Fibroblast of the aortic adventitia (primary cell): ENCODE data around the gene OPN4. TPM values are rescaled to one million over a fixed set of nuclear protein-coding genes. Genes with fewer than 3 reads are reported as not detected.

Experiments
- DNase-seq: peaks from one replicate; pipeline ENCODE4 v3.0.0-alpha.2; 2010; ENCODE audit warnings: low read depth
- H3K4me3 ChIP-seq: 2 replicates; pipeline ENCODE4 v1.5.1; 2011; ENCODE audit warnings: low read depth, mild to moderate bottlenecking, control low read depth, low read length, moderate library complexity
- total RNA-seq: library from RNA; depleted of rRNA; stranded (reverse); fragments of >200 nt; gene quantifications from 2 replicates; pipeline ENCODE4 v1.2.3, GENCODE V29; 2012; ENCODE audit warnings: low replicate concordance
- TF ChIP-seq, protein P1 (sequence below): IDR thresholded peaks from 2 replicates; pipeline ENCODE4 v1.5.1; 2011; ENCODE audit warnings: mild to moderate bottlenecking, low read length, control low read depth, inconsistent platforms; ENCODE audit not compliant: insufficient read depth

The OPN4 gene
- total RNA-seq, 1 donor: not detected

DNA sequence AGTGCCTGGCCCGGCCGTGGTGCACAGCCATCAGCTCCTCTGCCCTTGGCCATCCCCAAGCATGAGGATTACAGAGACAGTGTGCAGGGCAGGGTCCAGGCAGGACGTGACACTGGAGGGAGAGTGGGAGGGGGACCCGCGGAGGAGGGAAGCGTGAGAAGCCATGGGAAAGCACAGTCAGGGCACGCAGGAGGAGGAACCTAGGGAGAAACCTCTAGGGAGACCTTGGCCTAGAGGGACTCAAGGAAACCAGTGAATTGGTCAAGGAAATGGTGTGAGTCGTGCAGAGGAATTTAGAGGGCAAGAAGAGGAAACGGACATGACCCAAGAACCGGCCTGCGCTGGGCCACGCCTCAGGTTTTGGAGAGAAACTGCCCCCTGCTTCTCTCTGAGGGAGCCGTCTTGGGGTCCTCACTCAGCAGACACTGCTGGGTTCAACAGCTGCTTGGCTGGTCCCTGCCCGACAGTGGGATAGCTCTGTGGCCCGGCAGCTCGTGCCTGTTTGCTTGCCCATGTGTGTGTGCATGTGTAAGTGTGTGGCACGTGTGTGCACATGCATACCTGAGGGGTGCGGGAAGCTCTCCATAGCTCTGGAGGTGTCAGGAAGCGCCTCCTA, 3.2 kb downstream of the OPN4 start:
- H3K4me3 ChIP-seq: no peak overlapping the region
- peak; percentile 48 for DNase-seq
- TF ChIP-seq, protein P1, sequence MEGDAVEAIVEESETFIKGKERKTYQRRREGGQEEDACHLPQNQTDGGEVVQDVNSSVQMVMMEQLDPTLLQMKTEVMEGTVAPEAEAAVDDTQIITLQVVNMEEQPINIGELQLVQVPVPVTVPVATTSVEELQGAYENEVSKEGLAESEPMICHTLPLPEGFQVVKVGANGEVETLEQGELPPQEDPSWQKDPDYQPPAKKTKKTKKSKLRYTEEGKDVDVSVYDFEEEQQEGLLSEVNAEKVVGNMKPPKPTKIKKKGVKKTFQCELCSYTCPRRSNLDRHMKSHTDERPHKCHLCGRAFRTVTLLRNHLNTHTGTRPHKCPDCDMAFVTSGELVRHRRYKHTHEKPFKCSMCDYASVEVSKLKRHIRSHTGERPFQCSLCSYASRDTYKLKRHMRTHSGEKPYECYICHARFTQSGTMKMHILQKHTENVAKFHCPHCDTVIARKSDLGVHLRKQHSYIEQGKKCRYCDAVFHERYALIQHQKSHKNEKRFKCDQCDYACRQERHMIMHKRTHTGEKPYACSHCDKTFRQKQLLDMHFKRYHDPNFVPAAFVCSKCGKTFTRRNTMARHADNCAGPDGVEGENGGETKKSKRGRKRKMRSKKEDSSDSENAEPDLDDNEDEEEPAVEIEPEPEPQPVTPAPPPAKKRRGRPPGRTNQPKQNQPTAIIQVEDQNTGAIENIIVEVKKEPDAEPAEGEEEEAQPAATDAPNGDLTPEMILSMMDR: no peak

DNA sequence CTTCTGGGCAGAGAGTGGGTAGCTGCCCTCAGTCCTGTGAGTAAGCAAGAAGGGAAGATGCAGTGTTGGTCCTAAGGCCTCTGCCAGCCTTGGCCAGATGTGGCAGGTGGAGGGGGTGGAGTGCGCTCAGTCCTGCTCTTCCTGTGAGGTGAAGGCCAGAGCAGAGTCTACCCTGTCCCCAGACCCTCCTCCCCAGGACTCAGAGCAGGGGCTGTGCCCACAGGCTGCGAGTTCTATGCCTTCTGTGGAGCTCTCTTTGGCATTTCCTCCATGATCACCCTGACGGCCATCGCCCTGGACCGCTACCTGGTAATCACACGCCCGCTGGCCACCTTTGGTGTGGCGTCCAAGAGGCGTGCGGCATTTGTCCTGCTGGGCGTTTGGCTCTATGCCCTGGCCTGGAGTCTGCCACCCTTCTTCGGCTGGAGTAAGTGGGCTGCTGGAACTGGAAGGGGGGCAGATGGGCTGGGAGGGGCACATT, 4.0 kb downstream of the OPN4 start:
- H3K4me3 ChIP-seq: no peak overlapping the region
- TF ChIP-seq, protein P1: no peak
- DNase-seq: no peak

DNA sequence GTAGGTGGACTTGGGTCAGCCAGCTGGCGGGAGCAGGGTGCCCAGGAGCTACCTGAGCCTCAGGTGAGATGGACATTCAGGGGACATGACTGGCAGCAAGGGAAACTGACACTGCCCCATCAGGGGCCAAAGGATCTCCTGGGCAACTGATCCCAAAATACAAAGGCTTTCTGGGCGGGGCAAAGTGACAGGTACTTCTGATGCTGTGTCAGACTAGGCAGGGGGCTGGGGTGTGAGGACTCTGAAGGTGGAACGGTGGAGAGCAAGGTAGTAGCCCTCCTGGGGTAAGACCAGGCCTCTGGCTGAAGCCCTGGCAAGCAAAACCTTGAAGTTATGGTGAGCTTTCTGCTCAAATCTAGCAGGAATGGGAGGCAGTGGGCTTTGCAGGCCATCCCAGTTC, 4.4 kb downstream of the OPN4 start:
- TF ChIP-seq, protein P1: no peak
- no peak overlapping the region for H3K4me3 ChIP-seq
- no peak for DNase-seq

DNA sequence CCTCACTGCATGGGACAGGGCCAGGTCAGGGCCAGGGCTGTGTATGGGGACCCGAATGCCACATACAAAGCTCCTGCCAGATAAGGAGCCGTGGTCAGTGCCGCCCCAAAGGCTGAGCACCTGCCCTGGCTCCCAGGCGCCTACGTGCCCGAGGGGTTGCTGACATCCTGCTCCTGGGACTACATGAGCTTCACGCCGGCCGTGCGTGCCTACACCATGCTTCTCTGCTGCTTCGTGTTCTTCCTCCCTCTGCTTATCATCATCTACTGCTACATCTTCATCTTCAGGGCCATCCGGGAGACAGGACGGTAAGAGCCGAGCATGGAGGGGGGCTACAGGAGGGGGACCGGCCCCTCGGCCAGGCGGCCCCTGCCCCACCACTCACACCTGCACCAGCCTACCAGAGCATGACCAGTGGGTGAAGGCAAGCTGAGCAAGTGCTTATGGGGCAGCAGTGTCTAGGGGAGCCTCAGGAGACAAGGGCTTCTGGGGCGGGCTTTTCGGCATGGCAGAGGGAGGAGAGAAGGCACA, 4.9 kb downstream of the OPN4 start:
- no peak overlapping the region for H3K4me3 ChIP-seq
- TF ChIP-seq, protein P1: no peak
- DNase-seq: no peak

DNA sequence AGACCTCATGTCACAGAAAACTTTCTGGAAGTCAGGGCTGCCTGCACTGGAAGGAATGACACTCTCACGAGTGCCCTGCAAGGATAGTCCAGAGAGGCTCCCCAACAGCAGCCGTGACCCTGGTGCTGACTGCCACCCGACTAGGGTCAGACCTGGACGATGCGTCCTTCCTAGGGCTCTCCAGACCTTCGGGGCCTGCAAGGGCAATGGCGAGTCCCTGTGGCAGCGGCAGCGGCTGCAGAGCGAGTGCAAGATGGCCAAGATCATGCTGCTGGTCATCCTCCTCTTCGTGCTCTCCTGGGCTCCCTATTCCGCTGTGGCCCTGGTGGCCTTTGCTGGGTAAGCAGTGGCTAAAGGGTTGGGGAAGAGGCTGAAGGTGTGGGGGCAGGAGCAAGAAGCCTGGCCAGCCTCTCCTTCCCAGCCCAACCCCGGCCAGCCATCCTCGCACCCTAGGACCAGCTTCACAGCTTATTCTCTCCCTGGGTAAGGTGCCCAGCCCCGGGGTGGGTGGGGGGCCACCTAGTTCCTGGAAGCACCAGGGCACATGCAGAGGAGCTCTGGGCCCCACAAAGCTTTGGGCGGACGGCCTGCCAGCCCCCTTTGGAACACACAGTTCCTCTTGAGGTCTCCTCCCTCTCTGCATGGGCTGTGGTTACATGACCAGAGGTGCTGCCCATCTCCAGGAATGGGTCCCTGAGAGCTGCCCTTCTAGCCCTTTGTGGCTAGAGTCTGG, 5.5 kb downstream of the OPN4 start:
- no peak for DNase-seq
- TF ChIP-seq, protein P1: no peak
- no peak overlapping the region for H3K4me3 ChIP-seq

DNA sequence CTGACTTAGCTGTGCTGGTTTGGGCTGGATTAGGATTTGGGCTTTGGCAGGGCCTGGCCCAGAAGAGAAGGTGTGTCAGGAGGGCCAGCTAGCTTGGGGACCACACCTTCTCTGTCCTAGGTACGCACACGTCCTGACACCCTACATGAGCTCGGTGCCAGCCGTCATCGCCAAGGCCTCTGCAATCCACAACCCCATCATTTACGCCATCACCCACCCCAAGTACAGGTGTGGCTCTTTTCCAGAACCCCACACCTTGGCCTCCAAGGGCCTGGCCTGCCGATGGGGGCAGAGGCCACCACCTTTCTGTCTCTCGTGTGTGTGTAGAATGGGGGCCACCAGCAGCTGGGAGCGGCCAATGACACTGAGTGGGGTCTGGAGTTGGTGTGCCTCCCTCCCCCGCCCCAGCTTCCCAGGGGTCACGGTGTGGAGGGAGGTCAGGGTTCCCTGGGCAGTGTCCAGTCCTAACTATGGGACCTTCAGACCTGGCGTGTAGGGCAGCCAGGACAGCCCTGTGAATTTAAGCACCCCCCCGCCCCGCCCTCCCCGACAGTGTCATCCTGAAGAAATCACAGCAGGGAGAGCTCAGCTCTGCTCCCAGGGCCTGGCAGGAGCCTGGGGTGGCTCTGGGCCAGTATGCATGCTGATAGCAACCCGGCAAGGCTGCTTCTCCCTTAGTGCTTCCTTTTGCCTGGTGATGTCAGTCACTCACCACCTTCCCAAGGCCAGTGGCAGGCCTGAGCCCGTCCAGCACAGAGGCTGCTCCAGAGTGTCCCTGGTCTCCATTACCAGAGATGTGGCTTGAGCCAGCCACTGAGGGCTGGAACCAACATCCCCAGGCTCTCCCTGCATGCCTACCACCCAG, 7.0 kb downstream of the OPN4 start:
- TF ChIP-seq, protein P1: no peak
- peak; percentile 66 for DNase-seq
- no peak overlapping the region for H3K4me3 ChIP-seq
